H9 (cell line): ENCODE measurements around the gene DLST. TPM values are rescaled to one million over a fixed set of nuclear protein-coding genes. Genes with fewer than 3 reads are reported as not detected.
"Not testable (repeated sequence)": the region's sequence is repeated elsewhere in the genome, so short reads cannot be mapped to it uniquely, and the experiment has no call there.

Experiments used
- DNase-seq: peaks from one replicate; pipeline ENCODE4 v3.0.0-alpha.2; 2017
- H2AFZ ChIP-seq: one replicate; pipeline ENCODE4 v1.6.1; 2013; ENCODE audit warnings: mild to moderate bottlenecking, low read length, control low read depth, moderate library complexity
- H2AK5ac ChIP-seq: 2 replicates; pipeline ENCODE4 v1.6.1; 2013; ENCODE audit warnings: low read length, control low read depth, mixed read lengths; ENCODE audit not compliant: insufficient read length
- H2BK120ac ChIP-seq: one replicate; pipeline ENCODE4 v1.6.1; 2013; ENCODE audit warnings: low read depth, mild to moderate bottlenecking, low read length, control low read depth, inconsistent platforms; ENCODE audit not compliant: poor library complexity, severe bottlenecking
- H2BK12ac ChIP-seq: 2 replicates; pipeline ENCODE4 v1.6.1; 2013; ENCODE audit warnings: low read length, control low read depth, mixed read lengths, low read depth; ENCODE audit not compliant: insufficient read length
- H2BK15ac ChIP-seq: 2 replicates; pipeline ENCODE4 v1.6.1; 2013; ENCODE audit warnings: low read depth, low read length, control low read depth
- H2BK20ac ChIP-seq: one replicate; pipeline ENCODE4 v1.6.1; 2013; ENCODE audit warnings: low read depth, mild to moderate bottlenecking, low read length, control low read depth, inconsistent platforms; ENCODE audit not compliant: poor library complexity, severe bottlenecking
- H2BK5ac ChIP-seq: 2 replicates; pipeline ENCODE4 v1.6.1; 2013; ENCODE audit warnings: low read length, control low read depth, mixed read lengths; ENCODE audit not compliant: insufficient read length
- H3K14ac ChIP-seq: 2 replicates; pipeline ENCODE4 v1.6.1; 2013; ENCODE audit warnings: low read length, control low read depth; ENCODE audit not compliant: insufficient read depth
- H3K18ac ChIP-seq: 2 replicates; pipeline ENCODE4 v1.6.1; 2013; ENCODE audit warnings: low read depth, mild to moderate bottlenecking, mixed read lengths, low read length, control low read depth; ENCODE audit not compliant: insufficient read length
- H3K23ac ChIP-seq: 2 replicates; pipeline ENCODE4 v1.6.1; 2013; ENCODE audit warnings: low read length, control low read depth, mixed read lengths, low read depth; ENCODE audit not compliant: insufficient read length
- H3K23me2 ChIP-seq: 2 replicates; pipeline ENCODE4 v1.6.1; 2013; ENCODE audit warnings: low read depth, mild to moderate bottlenecking, mixed read lengths, low read length, control low read depth; ENCODE audit not compliant: insufficient read length, poor library complexity, severe bottlenecking
- H3K27ac ChIP-seq: 2 replicates; pipeline ENCODE4 v1.5.1; 2013; ENCODE audit warnings: low read length, control low read depth, mixed read lengths, low read depth; ENCODE audit not compliant: insufficient read length
- H3K27me3 ChIP-seq: 2 replicates; pipeline ENCODE4 v1.6.1; 2013; ENCODE audit warnings: low read length, control low read depth, inconsistent platforms; ENCODE audit not compliant: insufficient read depth
- H3K4ac ChIP-seq: 2 replicates; pipeline ENCODE4 v1.6.1; 2013; ENCODE audit warnings: low read depth, mild to moderate bottlenecking, control low read depth, inconsistent platforms, low read length, moderate library complexity
- H3K4me1 ChIP-seq: 2 replicates; pipeline ENCODE4 v1.6.1; 2013; ENCODE audit warnings: low read length, control low read depth, inconsistent platforms; ENCODE audit not compliant: insufficient read depth
- H3K4me2 ChIP-seq: 2 replicates; pipeline ENCODE4 v1.6.1; 2013; ENCODE audit warnings: low read length, control low read depth, mixed read lengths; ENCODE audit not compliant: insufficient read length, insufficient read depth
- H3K56ac ChIP-seq: 2 replicates; pipeline ENCODE4 v1.6.1; 2013; ENCODE audit warnings: low read depth, mild to moderate bottlenecking, mixed read lengths, low read length, control low read depth; ENCODE audit not compliant: insufficient read length
- H3K79me1 ChIP-seq: 2 replicates; pipeline ENCODE4 v1.6.1; 2013; ENCODE audit warnings: low read depth, mild to moderate bottlenecking, moderate library complexity, low read length, control low read depth, inconsistent platforms; ENCODE audit not compliant: insufficient read depth, poor library complexity, severe bottlenecking
- H3K79me2 ChIP-seq: 2 replicates; pipeline ENCODE4 v1.6.1; 2013; ENCODE audit warnings: low read length, control low read depth, inconsistent platforms; ENCODE audit not compliant: insufficient read depth
- H3K9ac ChIP-seq: 2 replicates; pipeline ENCODE4 v1.6.1; 2013; ENCODE audit warnings: low read length, control low read depth, mixed read lengths; ENCODE audit not compliant: insufficient read length; ENCODE audit errors: extremely low read depth
- H3K9me3 ChIP-seq: one replicate; pipeline ENCODE4 v1.6.1; 2013; ENCODE audit warnings: low read depth, low read length, inconsistent platforms; ENCODE audit not compliant: control insufficient read depth
- H3T11ph ChIP-seq: one replicate; pipeline ENCODE4 v1.6.1; 2013; ENCODE audit warnings: mild to moderate bottlenecking, low read length, control low read depth, inconsistent platforms
- H4K20me1 ChIP-seq: one replicate; pipeline ENCODE4 v1.6.1; 2013; ENCODE audit not compliant: control insufficient read depth, insufficient read length, insufficient read depth
- H4K5ac ChIP-seq: 2 replicates; pipeline ENCODE4 v1.6.1; 2013; ENCODE audit warnings: low read depth, mild to moderate bottlenecking, mixed read lengths, low read length, control low read depth; ENCODE audit not compliant: insufficient read length
- H4K8ac ChIP-seq: replicated peaks from 2 replicates; pipeline ENCODE4 v1.6.1; 2013; ENCODE audit warnings: low read length, control low read depth, mixed read lengths, low read depth; ENCODE audit not compliant: insufficient read length
- H4K91ac ChIP-seq: 2 replicates; pipeline ENCODE4 v1.6.1; 2013; ENCODE audit warnings: low read depth, mild to moderate bottlenecking, moderate library complexity, mixed read lengths, low read length, control low read depth; ENCODE audit not compliant: insufficient read length
- H3K27ac Mint-ChIP-seq, 3 experiments: 2 replicates in 2 of 3; 3 replicates in 1 of 3; pipeline ENCODE4 v1.8.0; 2020 to 2021; ENCODE audit warnings: mixed read lengths in 3 of 3, mild to moderate bottlenecking in 1 of 3, moderate library complexity in 1 of 3
- H3K27me3 Mint-ChIP-seq: 2 replicates; pipeline ENCODE4 v1.8.0; 2021; ENCODE audit warnings: low read depth, mild to moderate bottlenecking, moderate library complexity, mixed read lengths
- H3K36me3 Mint-ChIP-seq, 3 experiments: 2 replicates in 2 of 3; 3 replicates in 1 of 3; pipeline ENCODE4 v1.8.0; 2020 to 2021; ENCODE audit warnings: low read depth in 3 of 3, mixed read lengths in 3 of 3; ENCODE audit not compliant: insufficient read depth in 1 of 3
- H3K4me1 Mint-ChIP-seq, 2 experiments: 2 replicates each; pipeline ENCODE4 v1.8.0; 2020; ENCODE audit warnings: mixed read lengths in 2 of 2
- H3K4me3 Mint-ChIP-seq, 2 experiments: 2 replicates in 1 of 2; 3 replicates in 1 of 2; pipeline ENCODE4 v1.8.0; 2020 to 2021; ENCODE audit warnings: mild to moderate bottlenecking in 2 of 2, mixed read lengths in 2 of 2, moderate library complexity in 1 of 2
- H3K9me3 Mint-ChIP-seq, 2 experiments: 2 replicates in 1 of 2; 3 replicates in 1 of 2; pipeline ENCODE4 v1.8.0; 2020; ENCODE audit warnings: mild to moderate bottlenecking in 2 of 2, mixed read lengths in 2 of 2, moderate library complexity in 1 of 2
- CTCF ChIP-seq: fragments of 200-600 bp; sonication (generic); conservative IDR thresholded peaks from 3 replicates; pipeline ENCODE4 v1.8.0; 2021; ENCODE audit warnings: antibody characterized with exemption, mild to moderate bottlenecking
- WGBS: extraction: QIAGEN DNeasy Blood & Tissue Kit; methylation state at CpG from one replicate; pipeline ENCODE4 v1.1.7; 2013; ENCODE audit warnings: missing lambda C conversion rate, low lambda C conversion rate, mixed read lengths; ENCODE audit not compliant: insufficient read length; ENCODE audit errors: extremely low coverage; 5-methylcytosine and 5-hydroxymethylcytosine counted together
- total RNA-seq: library from RNA; stranded (reverse); gene quantifications from 2 replicates; pipeline ENCODE4 v1.2.1, GENCODE V29; 2021

Gene DLST
- total RNA-seq, 1 experiment from 2014 or later, result 116 TPM

- Histone ChIP-seq H3K14ac (no peak overlapping the region), H4K5ac (no peak overlapping the region), H2BK20ac (no peak overlapping the region), H4K20me1 (no peaks in the 10 kb centered on the region), H3K79me1 (no peaks in the 10 kb centered on the region), H3K9me3 (no peaks in the 10 kb centered on the region), H3T11ph (no peak overlapping the region), H3K9ac (no peak overlapping the region), H3K18ac (no peak overlapping the region), H3K27me3 (no peaks in the 10 kb centered on the region), H2BK5ac (no peak overlapping the region), H2AFZ (no peak overlapping the region), H2BK12ac (no peak overlapping the region), H2AK5ac (no peak overlapping the region), H3K4ac (no peak overlapping the region), H3K79me2 (no peaks in the 10 kb centered on the region), H2BK15ac (no peak overlapping the region), H3K27ac (no peak overlapping the region), H3K4me1 (no peaks in the 10 kb centered on the region), H4K8ac (no peak overlapping the region), H3K23ac (no peak overlapping the region), H3K56ac (no peak overlapping the region), H2BK120ac (no peak overlapping the region), H3K23me2 (no peaks in the 10 kb centered on the region), H4K91ac (no peak overlapping the region), H3K4me2 (no peak overlapping the region)
- Mint-ChIP-seq H3K27ac (no peak overlapping the region), H3K4me3 (no peak overlapping the region), H3K27me3 (peaks cover 4% of the 10 kb centered on the region), H3K4me1 (no peaks in the 10 kb centered on the region), H3K9me3 (no peaks in the 10 kb centered on the region), H3K36me3 (no peaks in the 10 kb centered on the region)
- no peak for DNase-seq
- TF ChIP-seq CTCF, result no peak
- WGBS, result no CpG with 5 or more reads among the region's 6 CpGs
Observed at GRCh38 chr14:74929242-74929641, 47.5 kb downstream of the DLST start.

GRCh38 chr14:74931744-74932143 lies 50.0 kb downstream of the DLST start:
- H3K27me3 Mint-ChIP-seq, H3K4me2 ChIP-seq, H3K18ac ChIP-seq, H3K9me3 ChIP-seq, H2BK120ac ChIP-seq, DNase-seq, H3K23ac ChIP-seq, H3K27ac Mint-ChIP-seq, H4K5ac ChIP-seq, H3K79me2 ChIP-seq, H3K9ac ChIP-seq, H3K27me3 ChIP-seq, H4K91ac ChIP-seq, H3K36me3 Mint-ChIP-seq, H2BK20ac ChIP-seq, H2BK12ac ChIP-seq, H3K23me2 ChIP-seq, H3K79me1 ChIP-seq, H2AFZ ChIP-seq, H3K4me1 Mint-ChIP-seq, H2AK5ac ChIP-seq, H2BK15ac ChIP-seq, H2BK5ac ChIP-seq, H4K8ac ChIP-seq, H4K20me1 ChIP-seq, H3K14ac ChIP-seq, H3K4ac ChIP-seq, H3K27ac ChIP-seq, H3K56ac ChIP-seq, H3K4me3 Mint-ChIP-seq, H3K9me3 Mint-ChIP-seq, H3T11ph ChIP-seq, H3K4me1 ChIP-seq: not testable (repeated sequence)
- WGBS, result no CpG with 5 or more reads among the region's 9 CpGs
